ENCODE measurements around the gene TSSK2.

GRCh38 chr22:19114984-19115552 lies 16.0 kb upstream of the TSSK2 start:
- TF ChIP-seq CTCF (IDR thresholded peaks at IDR 0.05) = no peak
- TF ChIP-seq ZFX (IDR thresholded peaks at IDR 0.05; ENCODE audit: borderline replicate concordance) = no peak

Data from 22Rv1 (cell line).